ENCODE measurements around the gene XPO6.

GRCh38 chr16:28258567-28258966 lies 46.8 kb upstream of the XPO6 start:
- TF ChIP-seq CTCF (IDR thresholded peaks at IDR 0.05): no peak
- no peak for TF ChIP-seq POLR2A (IDR thresholded peaks at IDR 0.05)
